Left lobe of liver (tissue), 2 donors: ENCODE data around the gene NCS1. TPM values are rescaled to one million over a fixed set of nuclear protein-coding genes. Genes with fewer than 3 reads are reported as not detected.

Experiments used
- ATAC-seq: fragments of 200-7000 bp; cut with Tn5 transposase; one replicate; pipeline ENCODE4 v1.9.1; 2020; ENCODE audit warnings: mild to moderate bottlenecking, moderate library complexity
- DNase-seq: peaks from one replicate; pipeline ENCODE4 v3.0.0-alpha.2; 2020; ENCODE audit warnings: low spot score
- total RNA-seq: library from RNA; stranded (reverse); gene quantifications from one replicate; pipeline ENCODE4 v1.2.1, GENCODE V29; 2021
- donor health status: DM: no; HTN: no; CAD: no; lungs with moderate emphysema.
- donor health status: DM: no; HTN: yes; CAD: no.

NCS1 gene
- total RNA-seq, 1 donor from 2014 or later = 2.5 TPM

DNA sequence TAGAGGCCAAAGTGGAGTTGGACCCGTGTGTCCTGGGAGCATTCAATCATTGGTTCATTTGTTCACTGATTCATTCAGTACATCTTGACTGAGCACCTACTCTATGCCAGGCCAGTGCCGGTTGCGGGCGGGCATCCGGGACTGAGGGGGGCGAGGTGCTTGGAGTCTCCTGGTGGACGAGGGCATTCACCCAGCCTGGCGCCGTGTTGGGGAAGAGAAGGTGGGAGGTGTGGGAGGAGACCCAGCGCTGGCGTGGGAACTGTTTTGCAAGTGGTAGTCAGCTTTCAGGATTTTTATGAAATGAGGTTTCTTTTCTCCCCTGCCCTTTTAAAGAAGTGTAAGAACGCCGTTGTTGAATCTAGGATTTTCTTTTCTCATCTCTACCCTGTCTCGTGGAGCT, 37.2 kb downstream of the NCS1 start:
- DNase-seq (no peak), ATAC-seq (no peak)

- ATAC-seq (no peak), DNase-seq (no peak)
Observed at GRCh38 chr9:130211548-130212226, 39.5 kb downstream of the NCS1 start.

DNA sequence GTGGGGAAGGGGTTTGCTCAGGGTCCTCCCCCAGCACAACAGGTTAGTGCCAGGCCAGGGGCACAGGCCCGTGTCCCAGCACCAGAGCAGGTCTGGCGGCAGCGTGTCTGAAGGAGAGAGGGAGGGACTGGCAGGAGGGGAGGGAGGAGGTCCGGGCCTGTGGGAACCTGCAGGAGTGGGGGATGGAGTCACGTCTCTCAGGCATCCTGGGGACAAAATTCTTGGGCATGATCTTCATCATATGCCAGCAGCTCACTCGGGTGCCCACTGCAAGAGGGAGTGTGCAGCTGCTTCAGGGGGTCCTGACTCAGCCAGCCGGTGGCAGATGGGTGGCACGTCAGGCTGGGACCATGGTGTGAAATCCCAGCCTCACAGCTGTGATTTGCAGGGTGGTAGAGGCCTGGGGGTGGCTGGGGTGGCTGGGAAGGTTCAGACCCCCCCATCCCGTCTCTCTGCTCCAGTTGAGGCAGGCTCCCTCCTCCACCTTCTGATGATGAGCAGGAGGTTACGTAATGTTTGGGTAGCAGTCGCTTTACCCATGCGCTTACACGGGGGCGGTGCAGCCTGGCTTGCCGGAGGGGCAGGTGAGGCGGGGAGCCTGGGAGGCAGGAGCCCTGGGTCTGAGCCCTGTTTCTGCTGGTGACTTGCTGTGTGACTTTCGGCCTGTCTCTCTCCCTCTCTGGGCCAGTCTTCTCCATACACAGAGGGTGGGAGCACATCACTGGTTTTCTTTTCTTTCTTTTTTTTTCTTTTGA, 40.5 kb downstream of the NCS1 start:
- ATAC-seq (no peak), DNase-seq (no peak)

GRCh38 chr9:130213911-130214761, 41.9 kb downstream of the NCS1 start:
- DNase-seq = no peak
- ATAC-seq = no peak

- ATAC-seq = no peak
- no peak for DNase-seq
Observed at GRCh38 chr9:130214776-130215340, 42.7 kb downstream of the NCS1 start.

DNA sequence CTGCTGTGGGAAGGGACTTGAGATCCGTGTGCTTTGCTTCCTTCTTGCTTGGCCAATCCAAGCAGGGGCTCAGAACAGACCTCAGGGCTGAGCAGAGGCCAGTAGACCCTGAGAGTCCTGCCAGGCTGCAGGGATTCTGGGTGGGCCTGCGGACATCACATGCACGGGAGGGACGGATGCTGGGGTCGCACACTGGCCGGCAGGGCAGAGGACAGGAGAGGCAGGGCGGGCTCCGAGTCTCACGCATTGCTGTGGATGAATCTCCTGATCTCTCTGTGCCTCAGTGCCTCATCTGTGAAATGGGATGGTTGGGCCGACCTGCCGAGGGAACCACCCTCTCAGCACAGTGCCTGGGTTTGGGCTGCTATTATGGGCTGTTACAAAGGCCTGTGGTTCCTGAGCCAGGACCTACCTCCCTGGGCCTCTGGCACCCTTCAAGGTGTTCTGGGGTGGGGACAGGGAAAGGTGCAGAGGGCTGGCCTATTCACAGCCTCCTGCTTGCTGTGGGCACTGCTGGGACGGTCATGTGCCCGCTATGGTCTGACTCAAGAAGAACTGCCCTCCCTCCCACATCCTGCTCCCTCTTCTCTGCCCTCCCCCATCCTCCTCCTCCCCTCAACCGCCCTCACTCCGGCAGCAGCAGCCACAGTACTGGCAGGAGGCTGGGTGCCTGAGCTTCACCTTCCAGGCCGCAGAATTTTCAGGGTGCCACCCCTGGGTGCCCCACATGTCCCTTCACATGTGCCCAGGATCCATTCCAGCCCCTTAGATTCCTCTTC, 43.3 kb downstream of the NCS1 start:
- ATAC-seq (no peak), DNase-seq (no peak)

DNA sequence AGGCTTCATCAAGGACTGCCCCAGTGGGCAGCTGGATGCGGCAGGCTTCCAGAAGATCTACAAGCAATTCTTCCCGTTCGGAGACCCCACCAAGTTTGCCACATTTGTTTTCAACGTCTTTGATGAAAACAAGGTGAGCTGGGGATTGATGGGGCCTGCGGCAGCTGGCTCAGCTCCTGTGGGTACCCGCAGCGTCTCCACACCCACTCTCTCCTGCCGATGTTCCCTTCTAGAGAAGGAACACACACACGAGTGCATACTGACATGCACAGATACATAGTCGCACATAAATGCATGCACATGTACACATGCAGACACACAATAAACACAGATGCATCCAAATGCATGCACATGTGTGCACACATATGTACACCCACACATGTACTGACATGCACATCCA, 45.6 kb downstream of the NCS1 start:
- ATAC-seq (no peak), DNase-seq (no peak)

- peak; percentile 29 for ATAC-seq
- no peak for DNase-seq
Observed at GRCh38 chr9:130219661-130220096, 47.5 kb downstream of the NCS1 start.

DNA sequence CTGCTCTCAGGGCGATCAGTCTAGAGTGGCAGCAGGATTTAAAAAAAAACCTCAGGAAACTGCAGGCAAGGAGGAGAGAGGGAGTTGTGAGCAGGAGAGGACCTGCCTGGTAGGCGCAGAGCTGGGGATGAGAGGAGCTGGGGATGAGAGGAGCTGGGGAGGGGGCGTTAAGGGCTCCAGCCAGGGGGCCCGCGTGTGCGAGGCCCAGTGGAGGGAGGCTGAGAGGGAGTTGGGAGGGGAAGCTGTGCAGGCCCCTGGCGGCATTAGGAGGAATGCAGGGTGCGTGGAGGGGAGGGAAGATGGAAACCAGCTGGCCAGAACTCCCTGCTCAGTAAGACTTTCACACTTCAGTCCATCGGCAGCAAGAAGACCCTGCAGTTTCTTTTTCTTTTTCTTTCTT, 48.1 kb downstream of the NCS1 start:
- DNase-seq (no peak), ATAC-seq (no peak)

GRCh38 chr9:130222833-130223232, 50.6 kb downstream of the NCS1 start:
- no peak for DNase-seq
- ATAC-seq = no peak

GRCh38 chr9:130225071-130225470, 52.9 kb downstream of the NCS1 start:
- ATAC-seq = no peak

DNA sequence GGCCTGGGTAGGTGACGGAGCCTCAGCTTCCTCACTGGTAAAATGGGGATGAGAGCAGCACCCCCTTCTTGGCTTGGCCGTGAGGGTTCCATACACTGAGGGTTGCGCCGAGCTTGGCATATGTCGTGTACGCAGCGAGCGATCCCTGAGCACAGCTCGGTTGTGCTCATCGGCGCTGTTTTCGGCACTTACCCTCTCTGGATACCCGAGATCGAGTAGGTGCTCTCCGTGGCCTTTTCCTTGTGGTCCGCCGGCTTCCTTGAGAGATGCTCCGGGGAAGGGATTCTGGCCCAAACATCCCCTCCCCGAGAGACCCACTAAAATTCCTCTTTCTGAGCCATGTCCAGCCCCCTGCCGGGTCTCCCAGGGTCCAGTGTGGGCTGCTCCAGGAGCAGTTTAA, 53.4 kb downstream of the NCS1 start:
- no peak for ATAC-seq

More at GRCh38 chr9:130225071-130225470, 52.9 kb downstream of the NCS1 start:
- DNase-seq = no peak

DNA sequence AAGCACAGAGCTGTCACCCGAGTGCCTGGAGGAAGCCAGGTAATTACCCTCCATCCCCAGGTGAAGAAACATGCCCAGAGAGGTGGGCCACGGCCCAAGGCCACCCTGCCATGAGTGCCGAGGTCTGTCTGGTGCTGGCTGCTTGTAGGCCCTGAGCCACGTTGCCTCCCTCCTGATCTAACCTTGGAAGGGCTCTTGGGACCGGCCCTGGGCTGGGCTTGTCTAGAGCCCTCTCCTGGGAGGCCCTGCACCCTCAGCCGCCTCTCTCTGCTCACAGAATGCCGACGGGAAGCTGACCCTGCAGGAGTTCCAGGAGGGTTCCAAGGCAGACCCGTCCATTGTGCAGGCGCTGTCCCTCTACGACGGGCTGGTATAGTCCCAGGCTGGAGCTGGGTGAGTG, 53.9 kb downstream of the NCS1 start:
- ATAC-seq (no peak), DNase-seq (no peak)

More for the DNA sequence above, 53.4 kb downstream of the NCS1 start:
- no peak for DNase-seq

DNA sequence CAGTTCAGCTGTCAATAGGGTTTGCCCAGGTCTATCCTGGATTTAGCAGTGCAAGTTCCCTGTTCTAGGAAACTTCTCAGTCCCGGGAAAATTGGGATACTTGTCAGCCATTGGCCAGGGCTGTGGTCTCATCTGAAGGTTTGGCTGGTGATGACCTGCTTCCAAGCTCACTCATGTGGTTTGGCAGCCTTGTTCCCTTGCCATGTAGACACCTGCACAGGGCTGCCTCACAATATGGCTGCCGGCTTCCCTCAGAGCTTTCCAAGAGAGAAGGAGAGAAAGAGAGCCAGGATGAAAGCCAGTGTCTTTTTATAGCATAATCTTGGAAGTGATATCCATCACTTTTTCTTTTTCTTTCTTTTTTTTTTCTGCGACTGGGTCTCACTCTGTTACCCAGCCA, 55.6 kb downstream of the NCS1 start:
- DNase-seq = no peak
- no peak for ATAC-seq

DNA sequence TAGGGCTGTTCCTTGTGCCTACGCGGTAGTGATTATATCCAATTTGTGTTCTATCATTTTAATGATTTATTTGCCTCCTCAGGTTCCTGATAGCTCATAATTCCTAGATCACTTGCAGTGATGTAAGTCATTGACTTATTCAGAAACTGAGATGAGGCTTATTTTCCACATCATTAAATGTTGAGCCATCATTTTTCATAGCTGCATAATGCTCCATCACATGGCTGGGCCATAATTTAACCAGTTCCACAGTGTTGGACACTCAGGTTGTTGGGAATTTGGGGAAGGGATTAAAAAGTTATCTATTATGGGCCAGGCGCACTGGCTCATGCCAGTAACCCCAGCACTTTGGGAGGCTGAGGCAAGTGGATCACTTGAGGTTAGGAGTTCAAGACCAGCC, 57.6 kb downstream of the NCS1 start:
- ATAC-seq = no peak
- DNase-seq = no peak

GRCh38 chr9:130230631-130231030, 58.4 kb downstream of the NCS1 start:
- no peak for ATAC-seq

GRCh38 chr9:130232899-130233586, 60.8 kb downstream of the NCS1 start:
- ATAC-seq (no peak), DNase-seq (no peak)

More at GRCh38 chr9:130230631-130231030, 58.4 kb downstream of the NCS1 start:
- no peak for DNase-seq

GRCh38 chr9:130233587-130233945, 61.4 kb downstream of the NCS1 start:
- DNase-seq (no peak), ATAC-seq (no peak)

DNA sequence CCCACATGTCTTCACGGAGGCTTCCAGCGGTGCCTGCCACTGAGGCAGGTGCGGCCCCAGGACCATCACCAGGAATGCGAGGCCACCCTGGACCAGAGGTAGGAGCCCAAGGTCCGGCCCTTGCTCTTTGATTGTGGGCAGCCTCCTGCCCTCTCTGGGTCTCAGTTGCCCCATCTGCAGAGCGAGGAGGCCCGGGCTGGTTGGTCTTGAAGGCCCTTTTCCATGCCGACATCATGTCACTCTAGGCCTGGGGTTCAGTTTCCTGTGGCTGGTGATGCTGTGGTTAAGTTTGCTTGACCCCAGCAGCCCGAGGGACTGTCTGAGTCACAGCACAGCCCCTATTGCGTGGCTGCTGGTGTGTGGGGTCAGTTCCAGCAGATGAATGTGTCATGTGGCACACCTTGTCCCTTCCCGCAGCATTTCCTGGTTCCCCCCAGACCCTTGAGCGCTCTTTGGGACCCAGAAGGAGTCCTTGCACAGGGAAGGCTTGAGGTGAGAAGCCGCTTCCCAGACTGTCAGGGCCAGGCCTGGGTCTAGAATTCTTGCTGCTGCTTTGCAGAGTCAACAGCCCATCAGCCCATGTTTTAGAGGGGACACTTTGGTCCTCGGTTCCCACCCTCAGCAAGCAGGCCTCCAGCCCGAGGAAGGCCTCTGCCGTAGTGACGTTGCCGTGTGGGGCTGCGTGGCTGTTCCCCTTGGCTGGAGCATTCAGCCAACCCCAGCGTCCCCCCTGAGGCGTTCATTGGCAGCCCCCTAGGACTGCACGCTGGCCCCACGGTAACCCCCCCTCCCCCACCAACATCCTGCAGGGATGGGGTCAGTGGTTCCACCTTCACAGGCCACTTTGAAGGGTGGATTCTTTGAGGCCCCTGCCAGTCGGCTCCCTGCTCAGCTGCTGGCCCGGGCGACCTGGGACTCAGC, 62.4 kb downstream of the NCS1 start:
- no peak for DNase-seq

More for the DNA sequence above, 62.4 kb downstream of the NCS1 start:
- no peak for ATAC-seq
